OCI-LY3 (cell line): ENCODE data around the gene PPP6R3.

ENCODE experiments used
- H2AFZ ChIP-seq: fragments of 200-600, 300-600 bp; shearing (Covaris generic); 2 replicates; pipeline ENCODE4 v1.6.0; 2014; ENCODE audit warnings: antibody characterized with exemption, low read depth, low read length
- H3K27ac ChIP-seq: fragments of 200-600, 300-600 bp; sonication (generic); 2 replicates; pipeline ENCODE4 v1.5.1; 2014; ENCODE audit warnings: mild to moderate bottlenecking, low read length, moderate library complexity, mixed read lengths
- H3K27me3 ChIP-seq: fragments of 200-600, 300-600 bp; sonication (generic); 2 replicates; pipeline ENCODE4 v1.6.1; 2014; ENCODE audit warnings: low read depth, low read length, mixed read lengths
- H3K36me3 ChIP-seq: fragments of 200-600, 300-600 bp; sonication (generic); replicated peaks from 2 replicates; pipeline ENCODE3; 2014; ENCODE audit warnings: low read depth, low read length, mixed read lengths
- H3K4me1 ChIP-seq: fragments of 300-600, 200-600 bp; sonication (generic); 2 replicates; pipeline ENCODE4 v1.6.1; 2014; ENCODE audit warnings: low read length, mixed read lengths
- H3K4me2 ChIP-seq: fragments of 200-600, 300-600 bp; sonication (generic); 2 replicates; pipeline ENCODE4 v1.6.1; 2014; ENCODE audit warnings: low read length, mixed read lengths
- H3K4me3 ChIP-seq: fragments of 300-600, 200-600 bp; sonication (generic); 2 replicates; pipeline ENCODE4 v1.5.1; 2014; ENCODE audit warnings: antibody characterized with exemption, mild to moderate bottlenecking, low read length, moderate library complexity
- H3K79me2 ChIP-seq: fragments of 300-600, 200-600 bp; shearing (Covaris generic); 2 replicates; pipeline ENCODE4 v1.6.1; 2014; ENCODE audit warnings: mild to moderate bottlenecking, low read length, mixed read lengths
- H3K9ac ChIP-seq: fragments of 300-600, 200-600 bp; shearing (Covaris generic); 2 replicates; pipeline ENCODE4 v1.6.0; 2014; ENCODE audit warnings: mild to moderate bottlenecking, low read length, moderate library complexity
- H3K9me3 ChIP-seq: fragments of 200-600, 300-600 bp; shearing (Covaris generic); 2 replicates; pipeline ENCODE4 v1.6.1; 2014; ENCODE audit warnings: low read length, mixed read lengths; ENCODE audit not compliant: insufficient read depth
- H4K20me1 ChIP-seq: fragments of 200-600, 300-600 bp; sonication (generic); 2 replicates; pipeline ENCODE4 v1.6.1; 2016; ENCODE audit warnings: low read length, mixed read lengths; ENCODE audit not compliant: insufficient read depth
- EZH2phosphoT487 ChIP-seq: fragments of 200-600 bp; shearing (Covaris generic); IDR thresholded peaks from 2 replicates; pipeline ENCODE4 v1.6.1; 2018; ENCODE audit warnings: antibody characterized with exemption, mixed run types, low read depth
- TF ChIP-seq, protein P1 (sequence below): fragments of 200-600, 300-600 bp; sonication (generic); IDR thresholded peaks from 2 replicates; pipeline ENCODE4 v1.5.1; 2014; ENCODE audit warnings: antibody characterized with exemption, low read length, low read depth

Gene PPP6R3

DNA sequence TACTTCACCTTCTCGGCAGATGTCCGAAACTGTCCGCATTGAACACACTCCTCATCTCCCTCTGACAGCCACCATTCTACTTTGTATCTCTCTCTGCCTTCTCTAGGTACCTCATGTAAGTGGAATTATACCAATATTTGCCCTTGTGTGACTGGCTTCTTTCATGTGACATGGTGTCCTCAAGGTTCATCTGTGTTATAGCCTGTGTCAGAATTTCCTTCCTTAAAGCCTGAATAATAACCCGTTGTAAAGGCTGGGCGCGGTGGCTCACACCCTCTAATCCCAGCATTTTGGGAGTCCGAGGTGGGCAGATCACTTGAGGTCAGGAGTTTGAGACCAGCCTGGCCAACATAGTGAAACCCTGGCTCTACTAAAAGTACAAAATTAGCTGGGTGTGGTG is 40.4 kb upstream of the PPP6R3 start:
- Histone ChIP-seq H3K27ac (no peak overlapping the region), H3K27me3 (no peaks in the 10 kb centered on the region), H3K9me3 (no peaks in the 10 kb centered on the region), H4K20me1 (peaks cover 2% of the 10 kb centered on the region; the same call in 1 of the 2 replicates), H3K79me2 (peaks cover 6% of the 10 kb centered on the region; the same call in 1 of the 2 replicates), H3K36me3 (peaks cover 26% of the 10 kb centered on the region), H3K9ac (no peak overlapping the region), H3K4me3 (no peak overlapping the region), H3K4me1 (peaks cover 21% of the 10 kb centered on the region), H2AFZ (no peak overlapping the region), H3K4me2 (no peak overlapping the region)
- TF ChIP-seq EZH2phosphoT487: no peak
- TF ChIP-seq, protein P1, sequence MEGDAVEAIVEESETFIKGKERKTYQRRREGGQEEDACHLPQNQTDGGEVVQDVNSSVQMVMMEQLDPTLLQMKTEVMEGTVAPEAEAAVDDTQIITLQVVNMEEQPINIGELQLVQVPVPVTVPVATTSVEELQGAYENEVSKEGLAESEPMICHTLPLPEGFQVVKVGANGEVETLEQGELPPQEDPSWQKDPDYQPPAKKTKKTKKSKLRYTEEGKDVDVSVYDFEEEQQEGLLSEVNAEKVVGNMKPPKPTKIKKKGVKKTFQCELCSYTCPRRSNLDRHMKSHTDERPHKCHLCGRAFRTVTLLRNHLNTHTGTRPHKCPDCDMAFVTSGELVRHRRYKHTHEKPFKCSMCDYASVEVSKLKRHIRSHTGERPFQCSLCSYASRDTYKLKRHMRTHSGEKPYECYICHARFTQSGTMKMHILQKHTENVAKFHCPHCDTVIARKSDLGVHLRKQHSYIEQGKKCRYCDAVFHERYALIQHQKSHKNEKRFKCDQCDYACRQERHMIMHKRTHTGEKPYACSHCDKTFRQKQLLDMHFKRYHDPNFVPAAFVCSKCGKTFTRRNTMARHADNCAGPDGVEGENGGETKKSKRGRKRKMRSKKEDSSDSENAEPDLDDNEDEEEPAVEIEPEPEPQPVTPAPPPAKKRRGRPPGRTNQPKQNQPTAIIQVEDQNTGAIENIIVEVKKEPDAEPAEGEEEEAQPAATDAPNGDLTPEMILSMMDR: no peak

DNA sequence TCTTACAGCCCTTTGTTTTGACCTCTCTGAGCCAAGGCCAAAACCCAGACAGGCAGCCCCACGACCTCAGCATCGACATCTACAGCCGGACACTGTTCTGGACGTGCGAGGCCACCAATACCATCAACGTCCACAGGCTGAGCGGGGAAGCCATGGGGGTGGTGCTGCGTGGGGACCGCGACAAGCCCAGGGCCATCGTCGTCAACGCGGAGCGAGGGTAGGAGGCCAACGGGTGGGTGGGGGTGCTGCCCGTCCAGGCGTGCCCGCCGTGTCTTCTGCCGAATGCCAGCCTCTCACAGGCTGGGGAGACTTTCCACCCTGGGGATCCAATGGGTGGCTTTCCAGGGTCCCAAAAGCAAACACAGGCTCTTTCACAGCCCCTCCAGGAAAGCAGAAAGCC is 37.1 kb upstream of the PPP6R3 start:
- Histone ChIP-seq H3K27ac (no peak overlapping the region), H2AFZ (no peak overlapping the region), H3K27me3 (no peaks in the 10 kb centered on the region), H3K4me1 (no peaks in the 10 kb centered on the region), H3K9ac (no peak overlapping the region), H3K36me3 (peaks cover 40% of the 10 kb centered on the region), H3K9me3 (no peaks in the 10 kb centered on the region), H3K4me3 (no peak overlapping the region), H4K20me1 (no peaks in the 10 kb centered on the region; the same call in 1 of the 2 replicates), H3K79me2 (peaks cover 3% of the 10 kb centered on the region; the same call in 1 of the 2 replicates), H3K4me2 (no peak overlapping the region)
- TF ChIP-seq, protein P1: no peak
- no peak for TF ChIP-seq EZH2phosphoT487

DNA sequence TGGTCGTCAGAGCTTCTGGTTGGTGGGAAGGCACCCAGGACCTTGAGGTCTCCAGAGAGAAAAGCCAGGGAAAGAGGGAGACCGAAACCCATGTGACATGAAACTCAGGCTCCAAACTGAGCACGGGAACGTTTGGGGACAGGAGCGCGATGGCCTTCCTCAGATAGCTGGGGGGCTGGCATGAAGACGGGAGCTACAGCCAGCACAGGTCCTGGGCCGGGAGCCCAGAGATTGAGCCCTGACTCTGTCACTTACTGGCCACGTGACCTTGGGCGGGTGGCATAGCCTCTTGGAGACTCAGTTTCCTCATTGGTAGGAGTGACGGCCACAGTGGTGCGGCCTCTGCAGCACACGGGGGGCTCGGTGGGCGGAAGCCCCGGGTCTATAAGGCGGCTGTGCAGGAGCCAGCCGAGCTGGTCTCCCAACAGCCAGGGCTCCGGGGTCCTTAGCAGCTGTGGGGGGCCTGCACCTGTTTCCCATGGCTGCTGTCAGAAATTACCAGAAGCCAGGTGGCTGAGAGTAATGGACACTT is 36.4 kb upstream of the PPP6R3 start:
- no peak for TF ChIP-seq EZH2phosphoT487
- TF ChIP-seq, protein P1: no peak
- H2AFZ ChIP-seq: no peak overlapping the region
- peaks cover 40% of the 10 kb centered on the region for H3K36me3 ChIP-seq
- no peaks in the 10 kb centered on the region; the same call in 1 of the 2 replicates for H4K20me1 ChIP-seq
- H3K27me3 ChIP-seq: no peaks in the 10 kb centered on the region
- no peaks in the 10 kb centered on the region for H3K4me1 ChIP-seq
- H3K9me3 ChIP-seq: 0 out of 2 replicates have a peak, but pooled peaks cover 2% of the 10 kb centered on the region
- no peak overlapping the region for H3K4me3 ChIP-seq
- H3K4me2 ChIP-seq: no peak overlapping the region
- no peaks in the 10 kb centered on the region; the same call in 1 of the 2 replicates for H3K79me2 ChIP-seq
- no peak overlapping the region for H3K27ac ChIP-seq
- no peak overlapping the region for H3K9ac ChIP-seq

DNA sequence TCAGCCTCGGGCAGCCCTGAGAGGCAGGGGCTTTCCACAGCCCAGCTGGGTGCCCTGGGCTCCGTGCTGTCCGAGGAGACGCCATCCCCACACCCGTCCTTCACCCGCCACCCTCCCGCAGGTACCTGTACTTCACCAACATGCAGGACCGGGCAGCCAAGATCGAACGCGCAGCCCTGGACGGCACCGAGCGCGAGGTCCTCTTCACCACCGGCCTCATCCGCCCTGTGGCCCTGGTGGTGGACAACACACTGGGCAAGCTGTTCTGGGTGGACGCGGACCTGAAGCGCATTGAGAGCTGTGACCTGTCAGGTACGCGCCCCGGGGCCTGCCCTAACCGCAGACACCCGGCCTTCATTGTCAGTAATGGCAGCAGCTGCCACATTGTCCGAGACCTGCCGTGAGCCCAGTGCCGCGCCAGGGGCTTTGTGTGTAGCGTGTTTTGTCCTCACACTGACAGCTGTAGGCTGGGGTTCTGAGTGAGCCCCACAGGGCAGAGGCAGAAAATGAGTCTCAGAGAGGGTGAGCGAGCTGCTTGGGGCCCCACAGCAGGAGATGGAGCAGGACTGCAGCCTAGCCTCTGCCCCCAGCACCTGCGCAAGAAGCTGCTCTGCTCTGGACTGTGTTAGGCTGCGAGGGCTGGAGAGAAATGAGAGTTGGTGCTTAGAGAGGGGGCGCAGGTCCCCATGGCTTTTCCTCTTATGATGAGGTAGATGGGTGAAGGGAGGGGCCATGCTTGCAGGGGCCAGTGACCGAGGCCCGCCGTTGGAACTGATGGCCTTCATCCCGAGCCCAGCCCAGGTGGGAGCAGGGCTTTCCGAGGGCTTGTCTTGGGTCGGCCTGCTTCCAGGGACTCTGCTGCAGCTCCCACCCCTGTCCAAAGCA is 35.3 kb upstream of the PPP6R3 start:
- H3K4me2 ChIP-seq: no peak overlapping the region
- peaks cover 44% of the 10 kb centered on the region for H3K36me3 ChIP-seq
- H3K9me3 ChIP-seq: peaks cover 10% of the 10 kb centered on the region
- no peak overlapping the region for H2AFZ ChIP-seq
- no peak overlapping the region for H3K9ac ChIP-seq
- no peaks in the 10 kb centered on the region; the same call in 1 of the 2 replicates for H3K79me2 ChIP-seq
- no peak overlapping the region for H3K4me3 ChIP-seq
- H4K20me1 ChIP-seq: no peaks in the 10 kb centered on the region; the same call in 1 of the 2 replicates
- TF ChIP-seq, protein P1: no peak
- TF ChIP-seq EZH2phosphoT487: no peak
- H3K4me1 ChIP-seq: no peaks in the 10 kb centered on the region
- no peaks in the 10 kb centered on the region for H3K27me3 ChIP-seq
- no peak overlapping the region for H3K27ac ChIP-seq
